ENCODE measurements around the gene GPAT2. TPM values are rescaled to one million over a fixed set of nuclear protein-coding genes. Genes with fewer than 3 reads are reported as not detected.

GPAT2 gene
- total and polyA plus RNA-seq, 2 of the 8 experiments (the other 6 are each of a cell fraction or from before 2014, with no cell fraction given) = 0.26 to 0.63 TPM

DNA sequence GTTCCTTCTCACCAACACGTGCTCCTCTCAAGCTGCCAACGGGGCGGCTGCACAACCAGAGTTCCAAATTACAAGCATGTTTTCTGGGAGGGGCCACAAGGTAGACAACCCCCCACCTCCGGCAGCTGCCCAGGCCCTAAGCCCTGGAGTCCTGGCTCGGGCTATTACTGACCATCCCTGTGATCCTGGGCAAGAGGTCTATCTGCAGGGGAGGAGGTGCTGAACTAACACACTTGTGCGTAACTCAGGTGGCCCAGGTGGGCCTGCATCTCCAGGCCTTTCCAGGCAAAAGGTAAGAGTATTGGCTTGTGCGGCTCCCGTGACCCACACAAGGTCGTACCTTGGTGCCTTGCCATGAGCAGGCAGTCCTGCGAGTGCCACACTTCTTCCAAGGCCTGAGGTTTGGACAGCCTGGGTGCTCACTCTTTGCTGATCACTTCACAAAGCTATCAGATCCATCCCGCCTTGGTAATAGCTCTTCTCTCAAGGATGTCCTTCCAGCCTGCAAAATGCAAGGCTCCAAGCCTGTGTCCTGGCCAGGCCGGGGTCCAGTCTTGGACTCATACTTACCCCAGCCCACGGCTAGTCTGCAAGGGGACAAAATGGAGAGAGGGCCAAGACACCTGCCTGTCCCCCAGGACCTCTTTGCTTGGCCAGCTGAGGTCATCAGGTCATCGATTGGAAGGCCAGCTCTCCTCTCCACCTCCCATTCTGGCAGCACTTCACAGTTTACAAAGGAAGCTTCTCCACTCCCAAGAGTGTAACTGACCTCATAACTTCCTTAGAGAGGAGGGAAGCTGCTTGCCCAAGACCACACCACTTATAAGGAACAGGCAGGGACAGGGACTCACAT lies 47.7 kb upstream of the GPAT2 start:
- no peak overlapping the region for H3K9ac ChIP-seq (replicated peaks in 1 of 4; ENCODE audit: extremely low read depth in 1 of 4, low read depth in 3 of 4, low read length in 3 of 4)
- CTCF ChIA-PET (ENCODE audit: partially characterized antibody) = interaction anchor here (0.7 to 1.6 kb wide), 4 partner anchors 9 to 60 kb away, joined by 3 to 7 read pairs (median 3); no protein-coding TSS in a partner anchor
- H3K18ac ChIP-seq (ENCODE audit: extremely low read depth, low read length) = no peak overlapping the region
- no peaks in the 10 kb centered on the region for H3K79me1 ChIP-seq (ENCODE audit: low read depth, low read length)
- no peak overlapping the region for H3K4me2 ChIP-seq (ENCODE audit: insufficient read depth in 1 of 2, low read depth in 2 of 2, low read length in 2 of 2)
- no peak overlapping the region for H2BK20ac ChIP-seq (ENCODE audit: low read length)
- no peak overlapping the region for H3K4ac ChIP-seq (replicated peaks; ENCODE audit: insufficient read length, low read depth, low read length)
- H3K23me2 ChIP-seq (ENCODE audit: low read depth, low read length) = no peaks in the 10 kb centered on the region
- no peaks in the 10 kb centered on the region for H3K79me2 ChIP-seq (ENCODE audit: control insufficient read depth in 1 of 2, insufficient read depth in 2 of 2, low read length in 2 of 2)
- no peak overlapping the region for H2BK15ac ChIP-seq (ENCODE audit: low read length)
- WGBS, 2 experiments (ENCODE audit: extremely low coverage in 1 of 2, insufficient coverage in 1 of 2, insufficient read length in 1 of 2, insufficient replicate concordance in 2 of 2, low coverage in 1 of 2, low lambda C conversion rate in 2 of 2, missing lambda C conversion rate in 1 of 2) = 92% methylated on average over 14 of the region's 14 CpGs; no CpG with 5 or more reads in 1 of the 2 experiments
- H4K5ac ChIP-seq (ENCODE audit: insufficient read length, low read depth, low read length) = no peak overlapping the region
- TF ChIP-seq CHD1 (IDR thresholded peaks at IDR 0.05; ENCODE audit: low read depth, low read length) = no peak
- no peak overlapping the region for H2BK12ac ChIP-seq (ENCODE audit: low read depth, low read length)
- H3K4me1 ChIP-seq (replicated peaks in 1 of 4; ENCODE audit: control insufficient read depth in 3 of 4, insufficient read depth in 4 of 4, low read length in 3 of 4) = no peaks in the 10 kb centered on the region
- no peaks in the 10 kb centered on the region for H3K27me3 ChIP-seq (replicated peaks in 1 of 4; ENCODE audit: control insufficient read depth in 3 of 4, extremely low read depth in 1 of 4, insufficient read depth in 3 of 4, low read length in 3 of 4)
- POLR2A ChIA-PET (ENCODE audit: partially characterized antibody) = no interaction called here
- H3K14ac ChIP-seq (ENCODE audit: insufficient read length) = no peak overlapping the region
- no peaks in the 10 kb centered on the region for H3K9me3 ChIP-seq (ENCODE audit: insufficient read depth in 2 of 2, low read depth in 1 of 2, low read length in 1 of 2)
- no peak overlapping the region for H3K23ac ChIP-seq (ENCODE audit: insufficient read length)
- H4K91ac ChIP-seq (replicated peaks; ENCODE audit: insufficient read length, low read length) = no peak overlapping the region
- no peaks in the 10 kb centered on the region for H4K20me1 ChIP-seq (replicated peaks in 1 of 2; ENCODE audit: control insufficient read depth in 1 of 2, insufficient read depth in 2 of 2, low read length in 2 of 2)
- no peak overlapping the region for H3K4me3 ChIP-seq (ENCODE audit: extremely low read depth in 1 of 4, insufficient read depth in 2 of 4, low read depth in 3 of 4, low read length in 4 of 4)
- no peak overlapping the region for H4K8ac ChIP-seq (ENCODE audit: extremely low read depth, insufficient read depth, low read length)
- no peaks in the 10 kb centered on the region for H3K36me3 ChIP-seq (ENCODE audit: control insufficient read depth in 2 of 4, insufficient read depth in 4 of 4, low read length in 3 of 4)
- H2BK5ac ChIP-seq (ENCODE audit: low read depth, low read length) = no peak overlapping the region; the same call in 1 of the 2 replicates
- no peak overlapping the region for H3K56ac ChIP-seq (replicated peaks; ENCODE audit: insufficient read length, low read depth, low read length)
- FAIRE-seq (no peak), DNase-seq (ENCODE audit: low read depth in 1 of 2, low spot score in 2 of 2) (no peak)
- H2BK120ac ChIP-seq (replicated peaks; ENCODE audit: low read depth, low read length) = no peak overlapping the region
- H2AK5ac ChIP-seq (ENCODE audit: low read depth, low read length) = no peak overlapping the region
- no peak overlapping the region for H2AFZ ChIP-seq (ENCODE audit: low read length)
- no peak overlapping the region for H3K27ac ChIP-seq (ENCODE audit: low read depth, low read length)
